Measurements from ENCODE around the gene PABPC1L2B.
"Not testable (repeated sequence)": the region's sequence is repeated elsewhere in the genome, so short reads cannot be mapped to it uniquely, and the experiment has no call there.

PABPC1L2B gene

DNA sequence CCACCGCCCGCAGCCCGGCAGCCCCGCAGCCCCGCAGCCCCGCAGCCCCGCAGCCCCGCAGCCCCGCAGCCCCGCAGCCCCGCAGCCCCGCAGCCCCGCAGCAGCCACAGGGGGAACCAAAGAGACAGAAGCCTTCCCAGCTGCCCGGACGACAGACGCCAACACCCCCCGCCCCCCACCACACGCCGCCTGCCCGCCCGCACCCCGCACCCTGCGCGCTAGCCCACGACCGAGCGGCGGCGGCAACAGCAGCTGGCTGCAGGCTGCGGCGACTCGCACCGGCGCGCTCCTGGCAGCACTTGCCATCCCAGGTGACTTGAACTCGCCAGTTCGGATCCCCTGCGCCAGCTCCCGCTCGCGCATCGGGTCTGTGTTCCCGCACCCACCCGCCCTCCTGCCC is at the start of gene PABPC1L2B:
Gene PABPC1L2B (plus strand): TSS at position 207 of the 400 bp plus-strand sequence. CDS start 704 bp downstream, outside the sequence.
- DNase-seq: not testable (repeated sequence)

DNA sequence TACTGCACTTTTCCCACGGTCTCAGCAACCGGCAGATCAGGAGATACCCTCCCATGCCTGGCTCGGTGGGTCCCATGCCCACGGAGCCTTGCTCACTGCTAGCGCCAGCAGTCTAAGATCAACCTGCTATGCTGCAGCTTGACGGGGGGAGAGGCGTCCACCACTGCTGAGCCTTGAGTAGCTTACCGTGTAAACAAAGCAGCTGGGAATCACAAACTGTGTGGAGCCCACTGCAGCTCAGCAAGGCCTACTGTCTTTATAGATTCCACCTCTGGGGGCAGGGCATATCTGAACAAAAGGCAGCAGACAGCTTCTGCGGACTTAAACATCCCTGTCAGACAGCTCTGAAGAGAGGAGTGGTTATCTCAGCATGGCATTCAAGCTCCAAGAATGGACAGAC is 42.8 kb upstream of the PABPC1L2B start:
- not testable (repeated sequence) for DNase-seq

DNA sequence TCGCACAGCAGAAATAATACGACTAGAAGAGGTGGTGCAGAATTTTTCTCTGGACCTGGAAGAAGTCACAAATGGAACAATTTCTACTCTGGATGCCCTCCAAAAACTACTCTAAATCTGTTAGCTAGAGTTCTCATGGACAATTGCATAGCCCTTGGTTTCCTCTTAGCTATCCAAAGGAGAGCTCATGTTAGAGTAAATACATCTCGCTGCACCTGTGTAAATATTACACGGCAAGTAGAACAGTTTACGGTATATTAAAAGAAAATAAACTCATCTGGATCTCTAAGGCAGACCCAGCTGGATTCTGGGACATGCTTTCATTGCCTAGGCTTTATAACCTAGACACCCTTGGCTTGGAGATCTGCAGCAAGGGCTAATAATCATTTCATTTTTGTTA is 30.9 kb upstream of the PABPC1L2B start:
- DNase-seq: not testable (repeated sequence)

DNA sequence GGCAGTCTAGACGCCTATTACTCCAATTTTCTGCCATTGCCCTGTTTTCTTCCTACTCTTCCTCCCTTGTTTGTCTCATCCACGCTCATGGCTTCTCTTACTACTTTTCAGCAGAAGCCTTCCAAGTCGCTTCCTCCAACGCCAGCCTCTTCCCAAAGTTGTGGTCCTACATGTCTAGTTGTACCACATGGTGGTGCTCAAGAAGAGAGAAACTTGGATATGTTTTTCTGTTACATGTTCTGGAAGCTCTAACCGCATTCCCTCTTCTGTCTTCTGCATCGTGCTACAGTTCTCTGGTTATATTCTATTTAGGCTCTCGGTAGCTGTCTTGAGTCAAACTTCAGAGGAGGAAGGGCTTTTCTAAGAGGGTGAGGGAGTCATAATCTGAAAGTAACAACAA is 27.9 kb upstream of the PABPC1L2B start:
- not testable (repeated sequence) for DNase-seq

GRCh38 chrX:72980894-72981469 is 21.8 kb upstream of the PABPC1L2B start:
- not testable (repeated sequence) for DNase-seq

DNA sequence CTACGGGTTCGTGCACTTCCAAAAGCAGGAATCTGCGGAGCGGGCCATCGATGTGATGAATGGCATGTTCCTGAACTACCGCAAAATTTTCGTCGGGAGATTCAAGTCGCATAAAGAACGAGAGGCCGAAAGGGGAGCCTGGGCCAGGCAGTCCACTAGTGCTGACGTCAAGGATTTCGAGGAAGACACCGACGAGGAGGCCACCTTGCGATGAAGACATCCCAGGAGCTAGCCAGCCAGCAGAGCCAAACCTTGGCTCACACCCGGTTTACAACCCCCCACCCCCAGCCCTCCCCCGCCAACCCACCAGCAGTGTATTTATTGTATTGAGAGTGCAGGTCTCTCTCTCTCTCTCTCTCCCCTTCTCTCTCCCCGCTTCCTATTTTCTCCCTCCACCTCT is 1.3 kb downstream of the PABPC1L2B start:
- not testable (repeated sequence) for DNase-seq

DNA sequence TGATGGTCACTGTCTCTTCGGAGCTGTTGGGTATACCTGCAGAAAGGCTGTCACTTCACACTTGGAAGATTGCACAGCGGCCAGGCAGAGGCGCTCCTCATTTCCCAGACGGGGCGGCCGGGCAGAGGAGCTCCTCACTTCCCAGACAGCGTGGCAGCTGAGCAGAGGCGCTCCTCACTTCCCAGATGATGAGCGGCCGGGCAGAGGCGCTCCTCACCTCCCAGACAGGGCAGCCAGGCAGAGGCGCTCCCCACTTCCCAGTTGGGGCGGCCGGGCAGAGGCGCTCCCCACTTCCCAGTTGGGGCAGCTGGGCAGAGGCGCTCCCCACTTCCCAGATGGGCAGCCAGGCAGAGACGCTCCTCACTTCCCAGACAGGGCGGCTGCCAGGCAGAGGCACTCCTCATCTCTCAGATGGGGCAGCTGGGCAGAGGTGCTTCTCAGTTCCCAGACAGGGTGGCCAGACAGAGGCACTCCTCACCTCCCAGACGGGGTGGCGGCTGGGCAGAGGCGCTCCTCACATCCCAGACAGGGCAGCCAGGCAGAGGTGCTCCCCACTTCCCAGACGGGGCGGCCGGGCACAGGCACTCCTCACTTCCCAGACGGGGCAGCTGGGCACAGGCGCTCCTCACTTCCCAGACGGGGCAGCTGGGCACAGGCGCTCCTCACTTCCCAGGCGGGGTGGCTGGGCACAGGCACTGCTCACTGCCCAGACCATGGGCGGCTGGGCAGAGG is 18.8 kb downstream of the PABPC1L2B start:
- DNase-seq: no peak

- not testable (repeated sequence) for DNase-seq
Measured at GRCh38 chrX:73022093-73022445, 19.3 kb downstream of the PABPC1L2B start.

DNA sequence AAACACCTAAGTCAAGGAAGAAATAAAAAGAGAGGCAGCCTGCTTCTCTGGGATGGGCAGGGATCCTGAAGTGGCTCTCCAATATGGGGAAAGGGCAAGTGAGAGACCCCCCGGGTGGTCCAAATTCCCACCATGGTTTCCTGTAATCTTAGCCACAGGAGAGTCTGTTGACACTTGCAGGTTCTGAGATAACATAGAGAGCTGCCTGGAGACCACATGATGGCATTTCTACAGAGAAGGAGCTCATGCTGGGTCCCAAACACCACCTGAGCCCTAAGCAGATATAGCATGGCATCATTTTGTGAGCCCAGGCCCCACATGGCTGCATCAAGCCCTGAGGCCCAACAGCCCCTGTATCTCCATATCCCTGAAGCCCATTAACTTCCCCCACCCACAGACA is 26.1 kb downstream of the PABPC1L2B start:
- no peak for DNase-seq

Data from stimulated activated CD4-positive, alpha-beta T cell treated with anti-CD3 and anti-CD28 coated beads, Interleukin-4, amount 100 ng/mL, for 24 hours (primary cell).